ENCODE results near the gene SCO2.

- TF ChIP-seq POLR2A (IDR thresholded peaks at IDR 0.05) = no peak
- no peak for TF ChIP-seq CTCF (IDR thresholded peaks at IDR 0.05)
Observed at GRCh38 chr22:50523458-50523805, 2.0 kb downstream of the SCO2 start.

Data from heart left ventricle (tissue), 13 donors.